22Rv1 (cell line): Measurements from ENCODE around the gene CROCC2.

ENCODE experiments used
- H3K27ac ChIP-seq: fragments of 450-650 bp; 2 replicates; pipeline ENCODE4 v1.5.1; 2017
- ZFX ChIP-seq: fragments of 450-650 bp; IDR thresholded peaks from 2 replicates; pipeline ENCODE4 v1.6.1; 2017; ENCODE audit warnings: antibody characterized with exemption, borderline replicate concordance
- TF ChIP-seq, protein P1 (sequence below): fragments of 450-650 bp; IDR thresholded peaks from 2 replicates; pipeline ENCODE4 v1.5.1; 2017; ENCODE audit warnings: mild to moderate bottlenecking

CROCC2 gene

GRCh38 chr2:240872317-240873097 lies 33.6 kb upstream of the CROCC2 start:
- H3K27ac ChIP-seq: no peak overlapping the region
- TF ChIP-seq ZFX: no peak
- TF ChIP-seq, protein P1, sequence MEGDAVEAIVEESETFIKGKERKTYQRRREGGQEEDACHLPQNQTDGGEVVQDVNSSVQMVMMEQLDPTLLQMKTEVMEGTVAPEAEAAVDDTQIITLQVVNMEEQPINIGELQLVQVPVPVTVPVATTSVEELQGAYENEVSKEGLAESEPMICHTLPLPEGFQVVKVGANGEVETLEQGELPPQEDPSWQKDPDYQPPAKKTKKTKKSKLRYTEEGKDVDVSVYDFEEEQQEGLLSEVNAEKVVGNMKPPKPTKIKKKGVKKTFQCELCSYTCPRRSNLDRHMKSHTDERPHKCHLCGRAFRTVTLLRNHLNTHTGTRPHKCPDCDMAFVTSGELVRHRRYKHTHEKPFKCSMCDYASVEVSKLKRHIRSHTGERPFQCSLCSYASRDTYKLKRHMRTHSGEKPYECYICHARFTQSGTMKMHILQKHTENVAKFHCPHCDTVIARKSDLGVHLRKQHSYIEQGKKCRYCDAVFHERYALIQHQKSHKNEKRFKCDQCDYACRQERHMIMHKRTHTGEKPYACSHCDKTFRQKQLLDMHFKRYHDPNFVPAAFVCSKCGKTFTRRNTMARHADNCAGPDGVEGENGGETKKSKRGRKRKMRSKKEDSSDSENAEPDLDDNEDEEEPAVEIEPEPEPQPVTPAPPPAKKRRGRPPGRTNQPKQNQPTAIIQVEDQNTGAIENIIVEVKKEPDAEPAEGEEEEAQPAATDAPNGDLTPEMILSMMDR: no peak

DNA sequence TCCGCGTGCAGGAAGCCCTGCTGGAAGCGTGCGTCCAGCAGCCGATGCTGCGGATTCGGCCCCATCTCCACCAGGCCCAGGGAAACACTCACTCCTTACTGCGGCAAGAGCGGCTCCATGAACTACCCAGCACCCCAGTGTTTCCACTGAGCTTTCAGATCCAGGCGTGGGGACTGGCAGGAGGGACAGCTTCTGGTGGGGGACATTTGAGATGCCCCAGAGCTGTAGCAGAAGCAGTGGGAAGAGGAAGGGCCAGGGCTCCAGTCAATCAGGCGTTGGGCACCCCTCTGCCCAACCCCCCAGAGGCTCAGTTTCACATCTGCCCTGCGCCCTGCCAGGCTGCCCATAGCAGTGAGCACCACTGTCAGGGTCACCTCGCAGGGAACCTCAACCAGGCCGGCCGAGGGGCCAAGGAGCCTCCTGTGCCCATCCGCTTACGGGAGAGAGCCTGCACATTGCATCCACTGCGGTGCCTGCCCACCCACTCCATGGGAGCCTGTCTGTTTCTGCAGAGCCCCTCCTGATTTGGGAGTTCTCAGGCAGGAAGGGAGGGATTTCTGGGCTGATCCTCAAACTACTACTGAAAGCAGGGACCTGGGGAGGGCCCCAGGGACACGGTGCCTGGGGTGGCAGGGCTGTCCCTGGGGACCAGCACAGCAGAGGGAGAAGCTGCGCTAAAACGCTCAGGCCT lies 32.9 kb upstream of the CROCC2 start:
- TF ChIP-seq ZFX: no peak
- TF ChIP-seq, protein P1: no peak
- H3K27ac ChIP-seq: no peak overlapping the region

GRCh38 chr2:240873805-240874714 lies 32.1 kb upstream of the CROCC2 start:
- H3K27ac ChIP-seq: no peak overlapping the region

GRCh38 chr2:240874715-240875227 lies 31.4 kb upstream of the CROCC2 start:
- H3K27ac ChIP-seq: no peak overlapping the region
- no peak for TF ChIP-seq ZFX

More at GRCh38 chr2:240873805-240874714, 32.1 kb upstream of the CROCC2 start:
- TF ChIP-seq, protein P1: no peak
- TF ChIP-seq ZFX: no peak

DNA sequence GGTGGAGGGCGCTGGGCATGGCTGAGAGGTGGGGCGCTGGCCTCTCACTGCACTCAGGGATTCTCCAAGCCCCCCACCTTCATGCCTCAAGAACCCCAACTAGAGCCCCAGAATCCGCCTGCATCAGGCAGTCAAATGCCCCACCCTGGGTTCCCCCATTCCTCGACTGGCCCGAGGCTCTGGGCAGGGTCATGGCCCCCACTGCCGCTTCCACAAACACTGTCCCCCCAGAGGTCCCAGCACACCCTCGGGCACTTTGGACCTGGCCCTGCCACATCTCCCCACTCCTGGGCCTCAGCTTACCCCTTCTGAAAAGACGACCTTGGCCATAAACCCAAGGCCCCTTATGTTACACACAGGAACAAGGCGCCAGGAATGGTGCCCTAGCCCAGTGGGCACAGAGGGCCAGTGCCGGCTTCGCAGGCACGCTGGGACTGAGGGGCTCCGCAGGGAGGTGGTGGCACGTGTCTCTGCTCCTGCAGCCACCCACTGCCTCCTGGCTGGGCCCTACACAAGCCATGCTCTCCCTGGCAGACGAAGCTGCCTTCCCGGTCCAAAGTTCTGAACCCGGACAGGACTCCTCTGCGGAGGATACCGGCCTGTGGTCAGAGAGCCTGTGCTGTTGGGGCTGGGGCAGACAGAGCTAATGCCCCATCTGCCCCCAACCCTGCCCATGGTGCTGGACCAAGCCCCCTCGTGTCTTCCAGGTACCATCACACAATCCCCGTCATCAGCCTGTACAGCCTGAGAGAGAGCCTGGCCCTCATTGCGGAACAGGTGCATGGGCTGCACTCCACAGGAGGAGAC lies 30.7 kb upstream of the CROCC2 start:
- no peak overlapping the region for H3K27ac ChIP-seq
- TF ChIP-seq, protein P1: no peak
- TF ChIP-seq ZFX: no peak

DNA sequence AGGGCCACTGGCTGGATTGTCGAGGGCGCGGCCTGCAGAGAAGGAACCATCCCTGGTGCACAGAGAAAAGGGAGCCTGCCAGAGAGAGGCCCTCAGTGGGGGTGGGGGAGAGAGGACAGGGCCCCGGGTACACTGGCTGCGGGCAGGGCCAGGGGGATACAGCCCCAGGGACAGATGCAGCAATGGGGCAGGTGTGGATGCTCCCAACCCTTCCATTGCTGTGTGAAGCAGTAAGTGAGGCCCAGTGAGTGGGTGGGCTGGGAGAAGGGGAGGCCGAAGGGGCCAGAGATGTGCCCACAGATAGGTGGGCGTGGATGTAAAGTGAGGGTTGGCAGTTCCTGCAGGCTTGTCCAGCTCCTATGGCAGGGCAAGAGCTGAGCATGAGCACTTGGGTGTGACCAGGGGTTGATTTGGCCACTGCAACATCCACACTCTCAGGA lies 30.1 kb upstream of the CROCC2 start:
- no peak for TF ChIP-seq ZFX
- TF ChIP-seq, protein P1: no peak
- no peak overlapping the region for H3K27ac ChIP-seq
